ENCODE data around the gene TOE1. TPM values are rescaled to one million over a fixed set of nuclear protein-coding genes. Genes with fewer than 3 reads are reported as not detected.

TOE1 gene
- total RNA-seq, 1 experiment from 2014 or later = 31.2 TPM

- peaks cover 32 to 56% (median 51%) of the 10 kb centered on the region in 3 experiments for H3K36me3 Mint-ChIP-seq (ENCODE audit: insufficient read depth in 1 of 3, low read depth in 3 of 3)
- Histone ChIP-seq H3K4ac (ENCODE audit: low read depth, low read length) (no peak overlapping the region), H2AFZ (ENCODE audit: low read length) (no peak overlapping the region), H2AK5ac (ENCODE audit: insufficient read length, low read length) (no peak overlapping the region), H4K8ac (replicated peaks; ENCODE audit: insufficient read length, low read depth, low read length) (no peak overlapping the region), H3K9ac (ENCODE audit: extremely low read depth, insufficient read length, low read length) (no peak overlapping the region), H3K14ac (ENCODE audit: insufficient read depth, low read length) (peak overlapping the region; percentile 18; the same call in 1 of the 2 replicates), H2BK5ac (ENCODE audit: insufficient read length, low read length) (no peak overlapping the region), H2BK20ac (ENCODE audit: low read depth, low read length, poor library complexity, severe bottlenecking) (no peak overlapping the region), H3K4me1 (ENCODE audit: insufficient read depth, low read length) (peaks cover 6% of the 10 kb centered on the region; the same call in 1 of the 2 replicates), H3K23me2 (ENCODE audit: insufficient read length, low read depth, low read length, poor library complexity, severe bottlenecking) (peaks cover 16% of the 10 kb centered on the region), H2BK120ac (ENCODE audit: low read depth, low read length, poor library complexity, severe bottlenecking) (no peak overlapping the region), H2BK12ac (ENCODE audit: insufficient read length, low read depth, low read length) (no peak overlapping the region), H3K79me2 (ENCODE audit: insufficient read depth, low read length) (no peaks in the 10 kb centered on the region), H3K56ac (ENCODE audit: insufficient read length, low read depth, low read length) (no peak overlapping the region), H3K23ac (ENCODE audit: insufficient read length, low read depth, low read length) (no peak overlapping the region), H3K9me3 (ENCODE audit: control insufficient read depth, low read depth, low read length) (no peaks in the 10 kb centered on the region), H3K4me2 (ENCODE audit: insufficient read depth, insufficient read length, low read length) (no peak overlapping the region), H4K20me1 (ENCODE audit: control insufficient read depth, insufficient read depth, insufficient read length) (no peaks in the 10 kb centered on the region), H3K27ac (ENCODE audit: insufficient read length, low read depth, low read length) (peak overlapping the region; percentile 32), H3K18ac (ENCODE audit: insufficient read length, low read depth, low read length) (no peak overlapping the region), H2BK15ac (ENCODE audit: low read depth, low read length) (no peak overlapping the region), H3K79me1 (ENCODE audit: insufficient read depth, low read depth, low read length, poor library complexity, severe bottlenecking) (no peaks in the 10 kb centered on the region), H3K27me3 (ENCODE audit: insufficient read depth, low read length) (no peaks in the 10 kb centered on the region), H4K5ac (ENCODE audit: insufficient read length, low read depth, low read length) (no peak overlapping the region), H4K91ac (ENCODE audit: insufficient read length, low read depth, low read length) (no peak overlapping the region), H3T11ph (ENCODE audit: low read length) (no peak overlapping the region)
- no peaks in the 10 kb centered on the region for H3K27me3 Mint-ChIP-seq (ENCODE audit: low read depth)
- no peak for TF ChIP-seq CTCF (conservative IDR thresholded peaks at IDR 0.05)
- peak overlapping the region; percentile 75 to 97 (median 94); a peak in 6 of 7 replicates for H3K27ac Mint-ChIP-seq
- peak; percentile 78 for DNase-seq
- H3K9me3 Mint-ChIP-seq = peaks cover 2 to 3% of the 10 kb centered on the region in 2 experiments; a peak in 3 of 5 replicates
- H3K4me1 Mint-ChIP-seq = peaks cover 33 to 40% of the 10 kb centered on the region in 2 experiments
- no CpG with 5 or more reads among the region's 4 CpGs for WGBS (ENCODE audit: extremely low coverage, insufficient read length, low lambda C conversion rate)
- peak overlapping the region; percentile 9 to 74; a peak in 3 of 5 replicates for H3K4me3 Mint-ChIP-seq
These were observed 10.5 kb upstream of the TOE1 start for GRCh38 chr1:45329445-45329844.
